GM23338 (cell line): Measurements from ENCODE around the gene ABCC9. TPM values are rescaled to one million over a fixed set of nuclear protein-coding genes. Genes with fewer than 3 reads are reported as not detected.

ENCODE experiments used
- ATAC-seq: fragments of 200-7000 bp; cut with Tn5 transposase; 3 replicates; pipeline ENCODE4 v1.9.1; 2020
- DNase-seq: peaks from one replicate; pipeline ENCODE4 v3.0.0-alpha.2; 2015; ENCODE audit warnings: low spot score
- H2AFZ ChIP-seq: fragments of 200-600 bp; sonication (generic); 2 replicates; pipeline ENCODE4 v1.8.0; 2016; ENCODE audit warnings: antibody characterized with exemption, mild to moderate bottlenecking, moderate library complexity
- H3F3A ChIP-seq: fragments of 200-600 bp; sonication (generic); replicated peaks from 2 replicates; pipeline ENCODE4 v1.8.0; 2017; ENCODE audit warnings: antibody characterized with exemption, mixed run types, low read depth
- H3K27ac ChIP-seq: fragments of 200-600 bp; sonication (generic); 2 replicates; pipeline ENCODE4 v1.6.1; 2016; ENCODE audit warnings: low read depth
- H3K27me3 ChIP-seq: fragments of 200-600 bp; sonication (generic); 2 replicates; pipeline ENCODE4 v1.8.0; 2016; ENCODE audit warnings: mild to moderate bottlenecking, mixed run types, moderate library complexity; ENCODE audit not compliant: insufficient read depth
- H3K36me3 ChIP-seq: fragments of 200-600 bp; sonication (generic); 2 replicates; pipeline ENCODE4 v1.8.0; 2016; ENCODE audit warnings: mild to moderate bottlenecking; ENCODE audit not compliant: insufficient read depth
- H3K4me1 ChIP-seq: fragments of 200-600 bp; sonication (generic); 2 replicates; pipeline ENCODE4 v1.8.0; 2016; ENCODE audit warnings: mild to moderate bottlenecking, moderate library complexity; ENCODE audit not compliant: insufficient read depth
- H3K4me2 ChIP-seq: fragments of 200-600 bp; sonication (generic); 2 replicates; pipeline ENCODE4 v1.7.1; 2017; ENCODE audit warnings: mixed run types
- H3K4me3 ChIP-seq: fragments of 200-600 bp; sonication (generic); 2 replicates; pipeline ENCODE4 v1.6.1; 2016; ENCODE audit warnings: mixed run types
- H3K79me2 ChIP-seq: fragments of 200-600 bp; sonication (generic); replicated peaks from 2 replicates; pipeline ENCODE4 v1.8.0; 2017; ENCODE audit warnings: mild to moderate bottlenecking; ENCODE audit not compliant: insufficient read depth
- H3K9me2 ChIP-seq: fragments of 200-600 bp; sonication (generic); 2 replicates; pipeline ENCODE4 v1.8.0; 2017; ENCODE audit not compliant: insufficient read depth
- H4K20me1 ChIP-seq: fragments of 200-600 bp; sonication (generic); replicated peaks from 2 replicates; pipeline ENCODE4 v1.8.0; 2017; ENCODE audit warnings: mild to moderate bottlenecking; ENCODE audit not compliant: insufficient read depth
- H3K27ac Mint-ChIP-seq: 2 replicates; pipeline ENCODE4 v1.8.0; 2020; ENCODE audit warnings: inconsistent platforms, mild to moderate bottlenecking, moderate library complexity, mixed read lengths
- H3K27me3 Mint-ChIP-seq: 3 replicates; pipeline ENCODE4 v1.8.0; 2022; ENCODE audit warnings: low read depth, mild to moderate bottlenecking, moderate library complexity, mixed read lengths, inconsistent platforms; ENCODE audit not compliant: insufficient read depth, poor library complexity
- H3K36me3 Mint-ChIP-seq: 3 replicates; pipeline ENCODE4 v1.8.0; 2021; ENCODE audit warnings: low read depth, mild to moderate bottlenecking, inconsistent platforms, moderate library complexity, mixed read lengths
- H3K4me1 Mint-ChIP-seq: 3 replicates; pipeline ENCODE4 v1.8.0; 2020; ENCODE audit warnings: mild to moderate bottlenecking, inconsistent platforms, mixed read lengths
- H3K4me3 Mint-ChIP-seq: 3 replicates; pipeline ENCODE4 v1.8.0; 2021; ENCODE audit warnings: moderate library complexity, mild to moderate bottlenecking, inconsistent platforms, mixed read lengths
- H3K9me3 Mint-ChIP-seq: 3 replicates; pipeline ENCODE4 v1.8.0; 2020; ENCODE audit warnings: moderate library complexity, mild to moderate bottlenecking, inconsistent platforms, mixed read lengths
- CTCF ChIP-seq, 2 experiments: fragments of 200-600 bp in 1 of 2; sonication (generic) in 1 of 2; conservative IDR thresholded peaks; 2 replicates each; pipeline versions ENCODE4 v1.5.1 to v1.6.1; 2016 to 2017; ENCODE audit warnings: antibody characterized with exemption in 2 of 2, low read depth in 2 of 2, mild to moderate bottlenecking in 2 of 2, moderate library complexity in 1 of 2
- EZH2 ChIP-seq: fragments of 200-600 bp; sonication (generic); IDR thresholded peaks from one replicate; pipeline ENCODE4 v1.8.0; 2017; ENCODE audit warnings: antibody characterized with exemption, mild to moderate bottlenecking, low read depth; ENCODE audit not compliant: unreplicated experiment
- EZH2phosphoT487 ChIP-seq: fragments of 200-600 bp; sonication (generic); IDR thresholded peaks from one replicate; pipeline ENCODE4 v1.8.1; 2018; ENCODE audit warnings: antibody characterized with exemption; ENCODE audit not compliant: unreplicated experiment
- NANOG ChIP-seq: IDR thresholded peaks from 2 replicates; pipeline ENCODE4 v1.6.1; 2016; ENCODE audit warnings: antibody characterized with exemption, borderline replicate concordance
- POLR2AphosphoS5 ChIP-seq: IDR thresholded peaks from 2 replicates; pipeline ENCODE4 v1.6.1; 2016; ENCODE audit warnings: antibody characterized with exemption, low read depth
- STAT1 ChIP-seq: IDR thresholded peaks from one replicate; pipeline ENCODE4 v1.6.1; 2016; ENCODE audit warnings: antibody characterized with exemption; ENCODE audit not compliant: unreplicated experiment
- ZNF331 ChIP-seq: fragments of 250-450 bp; sonication (Bioruptor Pico); IDR thresholded peaks from 2 replicates; pipeline ENCODE4 v1.5.0; 2020; ENCODE audit warnings: low read depth, mild to moderate bottlenecking, moderate library complexity
- polyA plus RNA-seq: library from polyadenylated mRNA; unstranded; fragments of >200 nt; fragmentation: Nextera tagmentation; extraction: Ambion mirVana; gene quantifications from 2 replicates; pipeline ENCODE4 v1.2.1, GENCODE V29; 2016
- total RNA-seq: library from RNA; depleted of rRNA; stranded (reverse); fragments of >200 nt; shearing (Covaris generic); gene quantifications from 2 replicates; pipeline ENCODE4 v1.2.3, GENCODE V29; 2014
- TF ChIP-seq, protein P1 (sequence below): fragments of 250-450 bp; sonication (Bioruptor Pico); IDR thresholded peaks from 2 replicates; pipeline ENCODE4 v1.5.0; 2020; ENCODE audit warnings: mild to moderate bottlenecking, moderate library complexity

ABCC9 gene
- total and polyA plus RNA-seq, 2 experiments from 2014 or later, result not detected

DNA sequence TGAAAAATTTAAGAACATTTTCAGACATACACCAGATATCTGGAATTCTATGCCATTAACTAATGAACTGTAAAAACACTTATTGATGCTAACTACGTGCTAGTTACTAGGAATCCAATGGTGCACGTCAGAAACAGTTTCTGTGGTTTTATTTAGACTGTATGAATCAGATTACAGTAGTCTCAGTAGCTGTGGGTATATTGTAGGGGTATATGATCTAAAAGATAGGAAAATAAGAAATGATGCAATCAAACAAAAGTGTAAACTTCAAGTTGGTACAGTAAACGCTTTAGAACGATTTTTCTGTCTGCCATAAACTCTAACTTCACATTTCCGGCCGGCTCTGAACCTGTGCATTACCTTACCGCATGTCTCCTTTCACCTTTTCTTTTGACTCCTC, 2.3 kb downstream of the ABCC9 start:
- Mint-ChIP-seq H3K36me3 (no peaks in the 10 kb centered on the region), H3K27ac (no peak overlapping the region), H3K4me1 (peaks cover 10% of the 10 kb centered on the region), H3K9me3 (no peaks in the 10 kb centered on the region; the same call in 2 of the 3 replicates), H3K4me3 (no peak overlapping the region), H3K27me3 (peaks cover 30% of the 10 kb centered on the region)
- Histone ChIP-seq H3K4me2 (no peak overlapping the region), H3K79me2 (no peaks in the 10 kb centered on the region), H3K27ac (no peak overlapping the region), H3F3A (no peaks in the 10 kb centered on the region), H3K27me3 (peaks cover 48% of the 10 kb centered on the region), H3K4me3 (no peak overlapping the region), H3K36me3 (no peaks in the 10 kb centered on the region), H2AFZ (0 out of 2 replicates have a peak overlapping the region, but pooled peaks have one; percentile 38), H4K20me1 (no peaks in the 10 kb centered on the region), H3K4me1 (peaks cover 4% of the 10 kb centered on the region; the same call in 1 of the 2 replicates), H3K9me2 (no peaks in the 10 kb centered on the region)
- TF ChIP-seq POLR2AphosphoS5 (no peak), EZH2phosphoT487 (no peak), ZNF331 (no peak), CTCF (conservative IDR thresholded peaks at IDR 0.05; ENCODE audit: low read depth in 2 of 2) (no peak), STAT1 (no peak), NANOG (no peak), EZH2 (no peak)
- TF ChIP-seq, protein P1, sequence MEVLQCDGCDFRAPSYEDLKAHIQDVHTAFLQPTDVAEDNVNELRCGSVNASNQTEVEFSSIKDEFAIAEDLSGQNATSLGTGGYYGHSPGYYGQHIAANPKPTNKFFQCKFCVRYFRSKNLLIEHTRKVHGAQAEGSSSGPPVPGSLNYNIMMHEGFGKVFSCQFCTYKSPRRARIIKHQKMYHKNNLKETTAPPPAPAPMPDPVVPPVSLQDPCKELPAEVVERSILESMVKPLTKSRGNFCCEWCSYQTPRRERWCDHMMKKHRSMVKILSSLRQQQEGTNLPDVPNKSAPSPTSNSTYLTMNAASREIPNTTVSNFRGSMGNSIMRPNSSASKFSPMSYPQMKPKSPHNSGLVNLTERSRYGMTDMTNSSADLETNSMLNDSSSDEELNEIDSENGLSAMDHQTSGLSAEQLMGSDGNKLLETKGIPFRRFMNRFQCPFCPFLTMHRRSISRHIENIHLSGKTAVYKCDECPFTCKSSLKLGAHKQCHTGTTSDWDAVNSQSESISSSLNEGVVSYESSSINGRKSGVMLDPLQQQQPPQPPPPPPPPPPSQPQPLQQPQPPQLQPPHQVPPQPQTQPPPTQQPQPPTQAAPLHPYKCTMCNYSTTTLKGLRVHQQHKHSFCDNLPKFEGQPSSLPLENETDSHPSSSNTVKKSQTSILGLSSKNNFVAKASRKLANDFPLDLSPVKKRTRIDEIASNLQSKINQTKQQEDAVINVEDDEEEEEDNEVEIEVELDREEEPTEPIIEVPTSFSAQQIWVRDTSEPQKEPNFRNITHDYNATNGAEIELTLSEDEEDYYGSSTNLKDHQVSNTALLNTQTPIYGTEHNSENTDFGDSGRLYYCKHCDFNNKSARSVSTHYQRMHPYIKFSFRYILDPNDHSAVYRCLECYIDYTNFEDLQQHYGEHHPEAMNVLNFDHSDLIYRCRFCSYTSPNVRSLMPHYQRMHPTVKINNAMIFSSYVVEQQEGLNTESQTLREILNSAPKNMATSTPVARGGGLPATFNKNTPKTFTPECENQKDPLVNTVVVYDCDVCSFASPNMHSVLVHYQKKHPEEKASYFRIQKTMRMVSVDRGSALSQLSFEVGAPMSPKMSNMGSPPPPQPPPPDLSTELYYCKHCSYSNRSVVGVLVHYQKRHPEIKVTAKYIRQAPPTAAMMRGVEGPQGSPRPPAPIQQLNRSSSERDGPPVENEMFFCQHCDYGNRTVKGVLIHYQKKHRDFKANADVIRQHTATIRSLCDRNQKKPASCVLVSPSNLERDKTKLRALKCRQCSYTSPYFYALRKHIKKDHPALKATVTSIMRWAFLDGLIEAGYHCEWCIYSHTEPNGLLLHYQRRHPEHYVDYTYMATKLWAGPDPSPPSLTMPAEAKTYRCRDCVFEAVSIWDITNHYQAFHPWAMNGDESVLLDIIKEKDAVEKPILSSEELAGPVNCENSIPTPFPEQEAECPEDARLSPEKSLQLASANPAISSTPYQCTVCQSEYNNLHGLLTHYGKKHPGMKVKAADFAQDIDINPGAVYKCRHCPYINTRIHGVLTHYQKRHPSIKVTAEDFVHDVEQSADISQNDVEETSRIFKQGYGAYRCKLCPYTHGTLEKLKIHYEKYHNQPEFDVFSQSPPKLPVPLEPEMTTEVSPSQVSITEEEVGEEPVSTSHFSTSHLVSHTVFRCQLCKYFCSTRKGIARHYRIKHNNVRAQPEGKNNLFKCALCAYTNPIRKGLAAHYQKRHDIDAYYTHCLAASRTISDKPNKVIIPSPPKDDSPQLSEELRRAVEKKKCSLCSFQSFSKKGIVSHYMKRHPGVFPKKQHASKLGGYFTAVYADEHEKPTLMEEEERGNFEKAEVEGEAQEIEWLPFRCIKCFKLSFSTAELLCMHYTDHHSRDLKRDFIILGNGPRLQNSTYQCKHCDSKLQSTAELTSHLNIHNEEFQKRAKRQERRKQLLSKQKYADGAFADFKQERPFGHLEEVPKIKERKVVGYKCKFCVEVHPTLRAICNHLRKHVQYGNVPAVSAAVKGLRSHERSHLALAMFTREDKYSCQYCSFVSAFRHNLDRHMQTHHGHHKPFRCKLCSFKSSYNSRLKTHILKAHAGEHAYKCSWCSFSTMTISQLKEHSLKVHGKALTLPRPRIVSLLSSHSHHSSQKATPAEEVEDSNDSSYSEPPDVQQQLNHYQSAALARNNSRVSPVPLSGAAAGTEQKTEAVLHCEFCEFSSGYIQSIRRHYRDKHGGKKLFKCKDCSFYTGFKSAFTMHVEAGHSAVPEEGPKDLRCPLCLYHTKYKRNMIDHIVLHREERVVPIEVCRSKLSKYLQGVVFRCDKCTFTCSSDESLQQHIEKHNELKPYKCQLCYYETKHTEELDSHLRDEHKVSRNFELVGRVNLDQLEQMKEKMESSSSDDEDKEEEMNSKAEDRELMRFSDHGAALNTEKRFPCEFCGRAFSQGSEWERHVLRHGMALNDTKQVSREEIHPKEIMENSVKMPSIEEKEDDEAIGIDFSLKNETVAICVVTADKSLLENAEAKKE (CRISPR knock-in tag), result no peak
- DNase-seq (no peak), ATAC-seq (no peak)
